Mesendoderm (in vitro differentiated cells): ENCODE results near the gene TEX52.

Experiments used
- DNase-seq: peaks from one replicate; pipeline ENCODE4 v3.0.0; 2013
- H2AK5ac ChIP-seq: 2 replicates; pipeline ENCODE4 v1.6.1; 2013; ENCODE audit warnings: low read length, inconsistent platforms
- H2BK120ac ChIP-seq: 2 replicates; pipeline ENCODE4 v1.6.1; 2013; ENCODE audit warnings: low read depth, mild to moderate bottlenecking, low read length, moderate library complexity, mixed read lengths
- H2BK15ac ChIP-seq: replicated peaks from 2 replicates; pipeline ENCODE4 v1.6.1; 2013; ENCODE audit warnings: low read depth, mild to moderate bottlenecking, moderate library complexity
- H2BK5ac ChIP-seq: 2 replicates; pipeline ENCODE4 v1.6.1; 2013; ENCODE audit warnings: low read length, inconsistent platforms
- H3K18ac ChIP-seq: 2 replicates; pipeline ENCODE4 v1.6.1; 2013; ENCODE audit warnings: mild to moderate bottlenecking, low read length, mixed read lengths
- H3K23ac ChIP-seq: one replicate; pipeline ENCODE4 v1.6.1; 2013; ENCODE audit warnings: low read length
- H3K27ac ChIP-seq: 2 replicates; pipeline ENCODE4 v1.5.1; 2013; ENCODE audit warnings: low read depth, mild to moderate bottlenecking, inconsistent platforms, low read length, moderate library complexity
- H3K27me3 ChIP-seq: 2 replicates; pipeline ENCODE4 v1.6.1; 2013; ENCODE audit warnings: low read length, control low read depth, mild to moderate bottlenecking, inconsistent platforms; ENCODE audit not compliant: insufficient read depth, poor library complexity
- H3K36me3 ChIP-seq: 2 replicates; pipeline ENCODE4 v1.6.1; 2013; ENCODE audit warnings: low read length, inconsistent platforms; ENCODE audit not compliant: control insufficient read depth, insufficient read depth
- H3K4ac ChIP-seq: one replicate; pipeline ENCODE4 v1.6.1; 2013; ENCODE audit warnings: low read depth, mild to moderate bottlenecking, low read length, moderate library complexity
- H3K4me1 ChIP-seq: 2 replicates; pipeline ENCODE4 v1.6.1; 2013; ENCODE audit warnings: low read depth, low read length, inconsistent platforms; ENCODE audit not compliant: control insufficient read depth
- H3K4me2 ChIP-seq: 2 replicates; pipeline ENCODE4 v1.6.1; 2013; ENCODE audit warnings: low read length
- H3K4me3 ChIP-seq: 2 replicates; pipeline ENCODE4 v1.5.1; 2013; ENCODE audit warnings: mild to moderate bottlenecking, low read length
- H3K56ac ChIP-seq: one replicate; pipeline ENCODE4 v1.6.1; 2013; ENCODE audit warnings: low read length
- H3K79me1 ChIP-seq: 2 replicates; pipeline ENCODE4 v1.6.1; 2013; ENCODE audit warnings: low read length, inconsistent platforms
- H3K79me2 ChIP-seq: 2 replicates; pipeline ENCODE4 v1.6.1; 2013; ENCODE audit warnings: mild to moderate bottlenecking, low read length; ENCODE audit not compliant: control insufficient read depth, insufficient read depth
- H3K9ac ChIP-seq: 2 replicates; pipeline ENCODE4 v1.6.1; 2013; ENCODE audit warnings: low read length, inconsistent platforms
- H4K5ac ChIP-seq: one replicate; pipeline ENCODE4 v1.6.1; 2013; ENCODE audit warnings: low read length
- H4K8ac ChIP-seq: one replicate; pipeline ENCODE4 v1.6.1; 2013; ENCODE audit warnings: low read depth, mild to moderate bottlenecking, control low read depth, low read length, moderate library complexity
- WGBS: extraction: QIAGEN DNeasy Blood & Tissue Kit; methylation state at CpG from one replicate; pipeline ENCODE4 v1.1.7; 2013; ENCODE audit warnings: low lambda C conversion rate, missing lambda C conversion rate; ENCODE audit not compliant: insufficient coverage; ENCODE audit errors: extremely low coverage; 5-methylcytosine and 5-hydroxymethylcytosine counted together

TEX52 gene

DNA sequence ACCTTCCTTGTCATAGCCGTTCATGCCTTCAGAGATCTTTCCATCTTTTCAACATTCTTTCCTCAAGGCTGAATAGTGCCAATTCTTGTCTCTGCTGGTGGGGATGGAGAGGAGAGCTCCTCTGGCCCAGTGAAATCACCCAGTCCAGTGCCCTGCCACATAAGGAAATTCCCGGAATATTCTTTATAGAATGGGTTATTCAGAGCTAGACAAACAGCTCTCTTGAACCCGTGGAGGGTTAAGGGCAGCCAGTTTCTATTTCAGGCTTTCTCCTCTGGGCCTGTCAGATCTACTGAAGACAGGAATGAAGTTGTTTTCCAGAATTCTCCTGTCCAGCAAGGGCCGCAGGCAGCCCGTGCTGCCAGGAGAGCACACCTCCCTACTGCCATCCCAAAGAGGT lies 13.9 kb downstream of the TEX52 start:
- H3K27me3 ChIP-seq: no peaks in the 10 kb centered on the region
- H3K79me2 ChIP-seq: no peaks in the 10 kb centered on the region
- H2AK5ac ChIP-seq: no peak overlapping the region
- H4K8ac ChIP-seq: no peak overlapping the region
- H3K79me1 ChIP-seq: no peaks in the 10 kb centered on the region
- H3K27ac ChIP-seq: no peak overlapping the region
- no peak for DNase-seq
- H2BK15ac ChIP-seq: no peak overlapping the region
- no peak overlapping the region for H3K23ac ChIP-seq
- no peak overlapping the region for H3K4me2 ChIP-seq
- H3K4me1 ChIP-seq: peaks cover 2% of the 10 kb centered on the region
- no peak overlapping the region for H3K56ac ChIP-seq
- H4K5ac ChIP-seq: no peak overlapping the region
- no peak overlapping the region for H3K18ac ChIP-seq
- H3K9ac ChIP-seq: no peak overlapping the region
- no CpG with 5 or more reads among the region's 5 CpGs for WGBS
- H3K4me3 ChIP-seq: no peak overlapping the region
- H2BK120ac ChIP-seq: no peak overlapping the region
- H3K4ac ChIP-seq: no peak overlapping the region
- no peaks in the 10 kb centered on the region for H3K36me3 ChIP-seq
- no peak overlapping the region for H2BK5ac ChIP-seq

DNA sequence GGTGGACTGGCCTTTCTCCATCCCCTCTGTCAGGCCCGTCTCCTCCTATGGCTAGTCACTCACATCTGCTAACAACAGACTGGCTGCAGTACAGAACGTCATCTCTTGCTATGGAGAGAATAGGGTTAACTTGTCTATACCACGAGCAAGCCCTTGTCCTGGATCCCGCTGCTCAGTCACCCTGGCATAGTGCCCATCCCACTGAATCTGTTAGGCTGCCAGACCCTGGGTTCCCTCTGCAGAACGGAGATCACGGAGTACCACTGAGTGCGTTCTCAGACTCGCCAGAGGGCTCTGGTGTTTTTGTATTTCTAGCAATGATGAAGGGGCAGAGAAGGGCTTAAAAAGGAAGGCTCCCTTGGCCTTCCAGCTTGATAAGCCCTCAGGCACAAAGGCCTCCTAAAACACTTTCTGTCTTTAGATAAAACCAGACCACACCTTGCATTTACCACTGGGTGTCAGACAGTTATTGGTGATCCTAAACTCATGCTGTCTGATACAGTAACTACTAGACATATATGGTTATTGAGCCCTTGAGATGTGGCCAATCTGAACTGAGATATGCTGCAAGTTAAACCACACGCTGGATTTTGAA lies 15.7 kb downstream of the TEX52 start:
- no peaks in the 10 kb centered on the region for H3K79me2 ChIP-seq
- H3K56ac ChIP-seq: no peak overlapping the region
- no peak overlapping the region for H2BK5ac ChIP-seq
- no peaks in the 10 kb centered on the region for H3K36me3 ChIP-seq
- no peak overlapping the region for H2AK5ac ChIP-seq
- no peaks in the 10 kb centered on the region for H3K79me1 ChIP-seq
- H3K4ac ChIP-seq: no peak overlapping the region
- H3K23ac ChIP-seq: no peak overlapping the region
- H3K18ac ChIP-seq: no peak overlapping the region
- H2BK15ac ChIP-seq: no peak overlapping the region
- no peaks in the 10 kb centered on the region for H3K4me1 ChIP-seq
- no peaks in the 10 kb centered on the region for H3K27me3 ChIP-seq
- no peak overlapping the region for H3K27ac ChIP-seq
- H4K8ac ChIP-seq: no peak overlapping the region
- no peak overlapping the region for H2BK120ac ChIP-seq
- no peak for DNase-seq
- no CpG with 5 or more reads among the region's 9 CpGs for WGBS
- no peak overlapping the region for H3K4me3 ChIP-seq
- no peak overlapping the region for H3K4me2 ChIP-seq
- no peak overlapping the region for H3K9ac ChIP-seq
- H4K5ac ChIP-seq: no peak overlapping the region

DNA sequence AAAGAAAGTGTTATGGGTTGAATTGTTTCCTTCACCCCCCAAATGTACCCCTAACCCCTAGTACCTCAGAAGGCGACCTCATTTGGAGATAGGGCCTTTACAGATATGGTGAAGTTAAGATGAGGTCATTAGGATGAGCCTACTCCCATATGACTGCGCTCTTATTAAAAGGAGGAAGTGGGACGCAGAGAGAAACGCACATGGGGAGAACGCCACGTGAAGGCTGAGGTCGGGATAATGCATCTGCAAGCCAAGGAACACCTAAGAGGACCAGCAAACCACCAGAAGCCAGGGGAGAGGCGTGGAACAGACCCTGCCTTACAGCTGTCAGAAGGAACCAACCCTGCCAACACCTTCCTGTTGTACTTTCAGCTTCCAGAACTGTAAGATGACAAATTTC lies 20.3 kb downstream of the TEX52 start:
- H3K9ac ChIP-seq: no peak overlapping the region
- WGBS: no CpG with 5 or more reads among the region's 8 CpGs
- H2AK5ac ChIP-seq: no peak overlapping the region
- no peak overlapping the region for H4K8ac ChIP-seq
- no peak overlapping the region for H3K4ac ChIP-seq
- no peaks in the 10 kb centered on the region for H3K27me3 ChIP-seq
- H3K23ac ChIP-seq: no peak overlapping the region
- H3K36me3 ChIP-seq: no peaks in the 10 kb centered on the region
- no peak overlapping the region for H2BK120ac ChIP-seq
- no peaks in the 10 kb centered on the region for H3K79me2 ChIP-seq
- H3K27ac ChIP-seq: no peak overlapping the region
- no peak overlapping the region for H3K4me2 ChIP-seq
- H3K4me3 ChIP-seq: no peak overlapping the region
- H3K18ac ChIP-seq: no peak overlapping the region
- no peak overlapping the region for H2BK15ac ChIP-seq
- H3K56ac ChIP-seq: no peak overlapping the region
- no peak for DNase-seq
- H3K4me1 ChIP-seq: no peaks in the 10 kb centered on the region
- H2BK5ac ChIP-seq: no peak overlapping the region
- no peaks in the 10 kb centered on the region for H3K79me1 ChIP-seq
- H4K5ac ChIP-seq: no peak overlapping the region

DNA sequence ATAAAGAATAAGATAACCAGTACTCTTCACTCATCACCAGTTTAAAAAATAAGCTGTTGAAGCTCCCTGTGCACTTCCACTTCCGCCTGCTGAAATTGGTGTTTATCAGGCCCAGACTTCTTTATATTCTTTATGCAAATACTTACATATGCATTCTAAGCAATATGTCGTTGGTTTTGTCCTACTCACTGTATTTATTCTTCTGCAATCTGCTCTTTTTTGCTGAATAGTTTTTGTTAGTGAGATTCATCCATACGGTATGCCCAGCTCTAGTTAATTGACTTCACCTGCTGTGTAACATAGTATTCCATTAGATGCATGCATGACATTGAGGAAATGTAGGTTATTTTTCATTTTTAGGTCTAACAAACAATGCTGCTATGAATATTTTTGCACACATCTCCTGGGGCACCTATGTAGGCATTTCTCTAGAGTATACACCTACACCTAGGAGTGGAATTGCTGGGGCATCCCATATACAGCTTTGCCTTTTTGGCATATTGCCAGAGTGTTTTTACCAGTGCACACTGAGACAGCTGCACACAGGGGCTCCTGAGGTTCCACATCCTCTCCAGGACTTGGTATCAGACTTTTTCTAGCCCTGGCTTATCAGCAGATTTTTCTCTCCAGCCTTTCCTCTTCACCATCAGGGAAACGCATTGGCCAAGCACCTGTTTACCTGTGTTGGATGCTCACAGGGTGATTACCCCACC lies 21.0 kb downstream of the TEX52 start:
- Histone ChIP-seq H3K27me3 (no peaks in the 10 kb centered on the region), H3K4me2 (no peak overlapping the region), H3K4ac (no peak overlapping the region), H3K56ac (no peak overlapping the region), H2BK120ac (no peak overlapping the region), H3K23ac (no peak overlapping the region), H4K8ac (no peak overlapping the region), H3K27ac (no peak overlapping the region), H4K5ac (no peak overlapping the region), H3K4me1 (no peaks in the 10 kb centered on the region), H2BK15ac (no peak overlapping the region), H2BK5ac (no peak overlapping the region), H3K79me2 (no peaks in the 10 kb centered on the region), H3K79me1 (no peaks in the 10 kb centered on the region), H3K36me3 (no peaks in the 10 kb centered on the region), H3K4me3 (no peak overlapping the region), H3K18ac (no peak overlapping the region), H2AK5ac (no peak overlapping the region), H3K9ac (no peak overlapping the region)
- DNase-seq: no peak
- no CpG with 5 or more reads among the region's 4 CpGs for WGBS

DNA sequence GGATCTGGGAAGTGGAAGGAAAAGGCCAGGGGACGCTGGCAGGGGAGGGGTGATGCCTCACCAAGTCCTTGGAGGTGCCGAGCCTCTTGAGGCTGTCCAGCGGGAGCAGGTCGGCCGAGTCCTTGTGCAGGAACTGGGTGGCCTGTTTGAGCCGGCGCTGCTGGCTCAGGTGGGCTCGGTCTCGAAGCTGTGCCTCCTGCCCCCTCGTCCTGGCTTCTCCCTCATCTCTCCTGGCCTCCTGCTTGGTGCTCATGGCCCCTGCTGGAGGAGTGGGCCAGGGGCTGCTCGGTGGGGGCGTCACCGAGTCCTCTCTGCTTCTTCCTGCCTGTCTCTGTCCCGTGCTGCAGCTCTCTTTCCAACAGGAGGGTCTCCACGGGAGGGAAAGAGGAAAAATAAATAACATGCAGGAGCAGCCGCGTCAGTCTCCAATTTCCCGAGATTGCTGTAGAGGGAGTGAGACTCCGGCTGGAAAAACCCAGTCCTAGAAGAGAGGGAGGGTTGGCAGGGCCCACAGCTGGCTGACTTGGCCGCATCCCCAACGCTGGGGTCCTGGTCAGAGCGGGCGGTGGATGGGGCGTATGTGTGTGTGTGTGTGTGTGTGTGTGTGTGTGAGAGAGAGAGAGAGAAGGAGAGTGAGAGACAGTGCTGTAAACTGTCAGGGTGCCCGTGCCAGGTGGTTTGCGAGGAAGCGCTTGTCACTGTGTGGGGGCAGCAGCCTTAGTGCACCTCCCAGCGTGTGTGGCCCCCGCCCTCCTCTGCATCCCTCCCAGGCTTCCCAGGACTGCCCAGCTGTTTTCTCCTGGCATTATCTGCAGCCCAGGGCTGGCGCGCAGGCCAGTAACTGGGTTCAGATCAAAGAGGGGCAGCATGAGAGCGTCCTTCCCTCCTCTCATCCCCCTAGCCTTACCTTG lies 22.0 kb downstream of the TEX52 start, which contains the start of gene NRIP2:
Gene NRIP2 (minus strand): TSS at position 455 of the 911 bp plus-strand sequence. CDS start 52 bp downstream, at position 403.
- Histone ChIP-seq H4K8ac (no peak within 1 kb of the TSS), H3K9ac (peak within 1 kb of the TSS; percentile 1), H4K5ac (no peak within 1 kb of the TSS), H3K18ac (no peak within 1 kb of the TSS), H3K79me2 (no peaks in the 10 kb centered on the region), H3K27ac (no peak within 1 kb of the TSS), H2BK5ac (no peak within 1 kb of the TSS), H3K4me1 (no peaks in the 10 kb centered on the region), H3K36me3 (no peaks in the 10 kb centered on the region), H3K27me3 (no peaks in the 10 kb centered on the region), H2BK15ac (no peak within 1 kb of the TSS), H2BK120ac (no peak within 1 kb of the TSS), H3K23ac (peak within 1 kb of the TSS; percentile 48), H2AK5ac (no peak within 1 kb of the TSS), H3K4me3 (no peak within 1 kb of the TSS), H3K79me1 (no peaks in the 10 kb centered on the region), H3K4me2 (no peak within 1 kb of the TSS), H3K4ac (no peak within 1 kb of the TSS), H3K56ac (no peak within 1 kb of the TSS)
- peak; percentile 67 for DNase-seq
- WGBS: no CpG with 5 or more reads among the region's 32 CpGs
